GM19452 (cell line): ENCODE results near the gene H6PD.

Source experiments
- ATAC-seq: cut with Tn5 transposase; IDR thresholded peaks from one replicate; pipeline ENCODE4 v1.9.1; 2021; ENCODE audit not compliant: unreplicated experiment

Gene H6PD

GRCh38 chr1:9314711-9315379 lies 80.3 kb downstream of the H6PD start:
- ATAC-seq = no peak

GRCh38 chr1:9315411-9316079 lies 81.0 kb downstream of the H6PD start:
- no peak for ATAC-seq

GRCh38 chr1:9316080-9316444 lies 81.5 kb downstream of the H6PD start:
- ATAC-seq = no peak

- no peak for ATAC-seq
Measured at GRCh38 chr1:9316512-9316911, 81.9 kb downstream of the H6PD start.

GRCh38 chr1:9317072-9317471 lies 82.5 kb downstream of the H6PD start:
- no peak for ATAC-seq

- ATAC-seq = no peak
Measured at GRCh38 chr1:9317591-9318417, 83.2 kb downstream of the H6PD start.

GRCh38 chr1:9319208-9319788 lies 84.7 kb downstream of the H6PD start:
- ATAC-seq = no peak

GRCh38 chr1:9319789-9320519 lies 85.4 kb downstream of the H6PD start:
- ATAC-seq = no peak
